ENCODE results near the gene ESRRG. TPM values are rescaled to one million over a fixed set of nuclear protein-coding genes. Genes with fewer than 3 reads are reported as not detected.

ESRRG gene
- total RNA-seq, 1 donor, result 0.18 TPM

GRCh38 chr1:216518844-216519627, 204.2 kb downstream of the ESRRG start:
- no peak overlapping the region for H3K4me3 ChIP-seq (ENCODE audit: low read depth, low read length)
- TF ChIP-seq CTCF (IDR thresholded peaks at IDR 0.05; ENCODE audit: insufficient read depth, low read length), result no peak
- DNase-seq (ENCODE audit: low read depth), result no peak

- no peak overlapping the region for H3K4me3 ChIP-seq (ENCODE audit: low read depth, low read length)
- no peak for DNase-seq (ENCODE audit: low read depth)
- TF ChIP-seq CTCF (IDR thresholded peaks at IDR 0.05; ENCODE audit: insufficient read depth, low read length), result no peak
Observed at GRCh38 chr1:216502528-216503162, 220.6 kb downstream of the ESRRG start.

- TF ChIP-seq CTCF (IDR thresholded peaks at IDR 0.05; ENCODE audit: insufficient read depth, low read length), result no peak
- DNase-seq (ENCODE audit: low read depth), result no peak
- no peak overlapping the region for H3K4me3 ChIP-seq (ENCODE audit: low read depth, low read length)
Observed at GRCh38 chr1:216500273-216500967, 222.8 kb downstream of the ESRRG start.

- DNase-seq (ENCODE audit: low read depth), result no peak
- H3K4me3 ChIP-seq (ENCODE audit: low read depth, low read length), result no peak overlapping the region
- TF ChIP-seq CTCF (IDR thresholded peaks at IDR 0.05; ENCODE audit: insufficient read depth, low read length), result no peak
Observed at GRCh38 chr1:216499581-216500272, 223.5 kb downstream of the ESRRG start.

GRCh38 chr1:216498277-216498676, 225.0 kb downstream of the ESRRG start:
- H3K4me3 ChIP-seq (ENCODE audit: low read depth, low read length), result no peak overlapping the region
- TF ChIP-seq CTCF (IDR thresholded peaks at IDR 0.05; ENCODE audit: insufficient read depth, low read length), result no peak
- no peak for DNase-seq (ENCODE audit: low read depth)

- no peak for DNase-seq (ENCODE audit: low read depth)
- no peak overlapping the region for H3K4me3 ChIP-seq (ENCODE audit: low read depth, low read length)
- no peak for TF ChIP-seq CTCF (IDR thresholded peaks at IDR 0.05; ENCODE audit: insufficient read depth, low read length)
Observed at GRCh38 chr1:216485042-216485441, 238.2 kb downstream of the ESRRG start.

Measured in fibroblast of the aortic adventitia (primary cell).